A673 (cell line): ENCODE results near the gene NEK5.

ENCODE experiments used
- EZH2 ChIP-seq: fragments of 200-600 bp; sonication (generic); IDR thresholded peaks from 2 replicates; pipeline ENCODE4 v1.6.1; 2017; ENCODE audit warnings: borderline replicate concordance, low read depth, mild to moderate bottlenecking, mixed read lengths, antibody characterized with exemption, low read length; ENCODE audit not compliant: poor library complexity, severe bottlenecking
- TF ChIP-seq, protein P1 (sequence below): fragments of 300-800, 200-600 bp; sonication (generic); conservative IDR thresholded peaks from 2 replicates; pipeline ENCODE4 v1.5.1; 2017; ENCODE audit warnings: low read depth, mild to moderate bottlenecking, antibody characterized with exemption, low read length, moderate library complexity, mixed read lengths

GRCh38 chr13:52156724-52157261, 27.9 kb upstream of the NEK5 start:
- TF ChIP-seq, protein P1, sequence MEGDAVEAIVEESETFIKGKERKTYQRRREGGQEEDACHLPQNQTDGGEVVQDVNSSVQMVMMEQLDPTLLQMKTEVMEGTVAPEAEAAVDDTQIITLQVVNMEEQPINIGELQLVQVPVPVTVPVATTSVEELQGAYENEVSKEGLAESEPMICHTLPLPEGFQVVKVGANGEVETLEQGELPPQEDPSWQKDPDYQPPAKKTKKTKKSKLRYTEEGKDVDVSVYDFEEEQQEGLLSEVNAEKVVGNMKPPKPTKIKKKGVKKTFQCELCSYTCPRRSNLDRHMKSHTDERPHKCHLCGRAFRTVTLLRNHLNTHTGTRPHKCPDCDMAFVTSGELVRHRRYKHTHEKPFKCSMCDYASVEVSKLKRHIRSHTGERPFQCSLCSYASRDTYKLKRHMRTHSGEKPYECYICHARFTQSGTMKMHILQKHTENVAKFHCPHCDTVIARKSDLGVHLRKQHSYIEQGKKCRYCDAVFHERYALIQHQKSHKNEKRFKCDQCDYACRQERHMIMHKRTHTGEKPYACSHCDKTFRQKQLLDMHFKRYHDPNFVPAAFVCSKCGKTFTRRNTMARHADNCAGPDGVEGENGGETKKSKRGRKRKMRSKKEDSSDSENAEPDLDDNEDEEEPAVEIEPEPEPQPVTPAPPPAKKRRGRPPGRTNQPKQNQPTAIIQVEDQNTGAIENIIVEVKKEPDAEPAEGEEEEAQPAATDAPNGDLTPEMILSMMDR: no peak
- TF ChIP-seq EZH2: no peak
